Measurements from ENCODE around the gene DES. TPM values are rescaled to one million over a fixed set of nuclear protein-coding genes. Genes with fewer than 3 reads are reported as not detected.
"Not testable (repeated sequence)": the region's sequence is repeated elsewhere in the genome, so short reads cannot be mapped to it uniquely, and the experiment has no call there.

DES gene
- total RNA-seq, 1 donor: not detected

DNA sequence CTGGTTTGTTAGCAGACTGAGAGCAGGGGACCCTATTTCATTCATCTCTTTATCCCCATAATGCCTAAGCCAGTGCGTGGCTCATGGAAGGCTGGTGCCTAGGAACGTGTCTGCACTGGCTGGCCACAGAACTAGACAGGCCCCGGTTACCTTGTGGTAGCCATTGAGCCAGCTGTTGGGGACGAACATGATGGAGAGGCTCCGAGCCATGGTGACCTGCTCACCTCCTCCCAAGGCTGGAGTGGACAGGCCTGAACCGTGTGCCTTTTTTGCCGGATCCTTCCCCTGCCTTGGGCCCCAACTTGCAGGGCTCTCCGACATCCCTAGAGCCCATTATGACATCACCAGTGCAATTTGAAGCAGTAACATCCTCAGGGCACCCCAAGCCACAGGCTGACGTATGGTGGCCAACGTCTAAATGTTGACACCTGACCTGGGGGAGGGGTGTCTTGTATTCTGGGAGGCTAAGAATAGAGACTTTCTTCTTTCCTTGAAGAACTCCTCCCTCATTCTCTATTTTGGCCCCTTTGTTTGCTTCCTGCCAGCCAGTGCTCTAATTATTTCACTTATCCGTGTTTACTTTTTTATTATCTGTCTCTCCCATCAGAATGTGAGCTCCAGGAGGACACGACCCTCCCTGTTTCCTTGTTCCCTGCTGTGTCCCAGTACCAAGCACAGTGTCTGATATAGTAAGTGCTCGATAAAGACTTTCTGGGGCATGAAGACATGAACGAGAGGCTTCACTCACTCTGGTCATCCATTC lies 18.3 kb upstream of the DES start:
- DNase-seq (ENCODE audit: low read depth in 2 of 3, low spot score in 2 of 3): no peak

DNA sequence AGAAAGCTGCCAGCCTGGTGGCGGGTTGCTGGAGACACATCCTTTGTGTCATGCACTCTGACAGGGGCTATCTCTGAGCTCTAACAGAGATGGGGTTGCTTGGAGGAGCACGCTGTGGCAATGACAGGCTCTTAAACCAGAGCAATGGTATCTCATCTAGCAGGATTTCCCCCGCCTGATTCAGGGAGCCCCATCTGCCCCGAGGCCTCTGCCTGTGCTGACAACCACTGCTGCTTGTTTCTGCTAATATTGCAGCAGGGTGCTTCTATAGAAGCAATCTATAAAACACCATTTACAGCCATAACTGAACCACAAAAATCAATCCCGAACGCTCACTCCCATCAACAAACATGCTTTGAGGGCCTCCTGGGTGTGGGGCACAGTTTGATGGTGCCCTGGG lies 17.6 kb upstream of the DES start:
- no peak for DNase-seq (ENCODE audit: low read depth in 2 of 3, low spot score in 2 of 3)

DNA sequence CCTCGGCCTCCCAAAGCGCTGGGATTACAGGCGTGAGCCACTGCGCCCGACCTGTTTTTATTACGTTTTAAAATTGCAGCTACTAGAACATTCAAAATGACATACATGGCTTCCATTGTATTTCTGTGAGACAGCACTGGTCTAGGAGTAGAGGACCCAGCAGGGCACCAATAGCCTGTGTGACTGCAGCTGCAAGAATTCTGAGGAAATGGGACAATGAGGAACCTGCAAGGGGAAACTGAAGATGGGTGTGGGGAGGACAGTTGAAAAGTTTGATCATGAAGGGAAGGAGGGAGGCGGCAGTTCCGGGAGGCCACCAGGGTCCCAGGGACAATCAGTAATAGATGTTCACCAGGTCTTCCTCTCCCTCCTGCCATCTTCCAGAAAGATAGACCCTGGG lies 16.6 kb upstream of the DES start:
- no peak for DNase-seq (ENCODE audit: low read depth in 2 of 3, low spot score in 2 of 3)

DNA sequence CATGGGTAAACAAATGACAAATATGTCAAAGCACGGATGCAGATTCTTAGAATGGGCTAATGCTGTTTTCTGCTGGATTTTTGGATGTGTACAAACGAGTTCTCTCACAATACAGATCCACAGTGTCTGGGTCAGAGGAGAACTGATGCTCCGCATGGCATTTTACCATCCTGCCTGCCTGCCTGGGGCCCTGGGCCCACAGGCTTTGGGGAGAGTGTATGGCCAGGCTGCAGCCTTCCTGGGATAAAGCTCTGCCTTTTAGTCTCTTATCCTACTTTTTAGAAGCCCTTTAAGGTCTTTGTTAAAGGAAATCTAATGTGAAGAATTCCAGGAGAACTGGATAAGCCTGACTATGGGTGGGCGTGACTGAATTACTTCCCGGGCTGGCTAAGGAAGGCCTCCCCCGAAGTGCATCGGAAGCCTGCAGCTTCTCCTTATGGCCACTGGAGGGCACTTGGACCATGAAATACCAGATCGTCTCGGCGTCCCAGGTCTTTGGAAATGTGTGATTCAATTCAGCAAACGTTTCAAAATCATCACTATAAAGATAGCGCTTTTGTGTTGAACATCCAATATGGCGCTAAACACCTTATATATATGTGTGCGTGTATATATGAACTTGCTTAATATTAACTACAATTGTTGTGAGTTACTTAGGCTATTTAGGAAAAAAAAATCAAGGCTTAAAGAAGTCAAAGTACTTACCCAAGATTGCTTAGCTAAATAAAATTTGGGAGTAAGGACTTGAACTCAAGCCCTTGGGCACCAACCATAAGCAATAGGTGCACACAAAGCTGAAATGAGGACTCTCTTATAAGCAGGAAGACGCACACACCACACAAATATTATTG lies 15.3 kb upstream of the DES start:
- DNase-seq (ENCODE audit: low read depth in 2 of 3, low spot score in 2 of 3): peak; percentile 23 to 79 (median 54)

DNA sequence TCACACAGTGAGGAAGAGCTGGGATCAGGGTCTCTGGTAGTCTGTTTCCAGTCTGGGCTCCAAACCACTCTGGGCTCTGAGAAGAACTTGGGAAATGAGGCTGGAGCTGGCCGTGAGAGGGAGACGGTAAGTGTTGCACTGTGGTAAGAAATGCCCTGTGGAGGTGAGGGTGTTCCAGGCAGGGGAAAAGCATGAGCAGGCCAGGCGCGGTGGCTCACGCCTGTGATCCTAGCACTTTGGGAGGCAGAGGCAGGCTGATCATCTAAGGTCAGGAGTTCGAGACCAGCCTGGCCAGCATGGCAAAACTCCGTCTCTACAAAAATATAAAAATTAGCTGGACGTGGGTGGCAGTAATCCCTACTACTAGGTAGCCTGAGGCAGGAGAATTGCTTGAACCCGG lies 14.3 kb upstream of the DES start:
- DNase-seq (ENCODE audit: low read depth in 2 of 3, low spot score in 2 of 3): no peak

DNA sequence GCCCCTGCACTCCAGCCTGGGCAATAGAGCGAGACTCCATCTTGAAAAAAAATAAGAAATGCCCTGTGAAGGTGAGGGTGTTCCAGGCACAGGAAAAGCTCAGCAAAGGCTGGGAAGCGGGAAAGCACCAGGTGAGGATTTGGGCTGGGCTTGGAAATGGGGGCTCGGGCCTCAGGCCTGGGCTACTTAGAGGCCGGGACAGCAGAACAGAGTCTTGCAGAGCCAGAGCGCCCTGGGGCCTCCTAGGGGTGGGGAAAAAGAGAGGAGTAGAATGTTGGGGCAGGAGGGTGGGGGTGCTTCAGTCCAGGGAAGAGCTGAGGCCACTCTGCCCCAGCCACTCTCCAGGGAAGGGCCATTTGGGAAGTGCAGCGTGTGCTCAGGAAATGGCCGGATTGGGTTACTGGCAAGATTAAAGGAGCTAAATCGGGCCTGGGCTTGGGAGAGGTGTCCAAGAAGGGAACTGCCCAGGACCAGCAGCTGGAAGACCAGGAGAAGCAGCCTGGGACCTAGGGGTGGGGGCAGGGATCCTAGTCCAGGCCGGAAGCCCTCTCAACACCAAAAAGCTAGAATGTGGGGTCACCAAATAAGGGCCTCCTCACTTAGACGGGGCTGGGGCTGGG lies 13.8 kb upstream of the DES start:
- DNase-seq (ENCODE audit: low read depth in 2 of 3, low spot score in 2 of 3): no peak

DNA sequence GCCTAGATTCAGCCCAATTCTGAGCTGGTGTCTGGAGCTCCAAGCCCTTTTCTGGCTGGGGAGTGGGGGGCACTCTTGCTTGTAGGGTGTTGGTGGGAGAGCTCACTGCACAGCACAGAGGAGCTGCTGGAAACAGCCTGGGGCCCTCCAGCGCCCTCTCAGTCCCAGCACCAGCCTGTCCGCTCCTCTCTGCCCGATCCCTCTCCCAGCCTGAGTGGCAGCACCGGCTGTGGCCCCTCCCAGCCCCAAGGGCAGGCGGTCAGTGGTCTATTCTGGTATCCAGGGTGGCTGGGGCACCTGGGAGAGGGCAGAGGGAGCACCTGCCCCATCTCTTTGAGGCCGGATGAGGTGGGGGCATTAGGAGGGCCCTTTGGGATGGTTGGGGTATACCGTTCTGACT lies 13.2 kb upstream of the DES start:
- DNase-seq (ENCODE audit: low read depth in 2 of 3, low spot score in 2 of 3): no peak

DNA sequence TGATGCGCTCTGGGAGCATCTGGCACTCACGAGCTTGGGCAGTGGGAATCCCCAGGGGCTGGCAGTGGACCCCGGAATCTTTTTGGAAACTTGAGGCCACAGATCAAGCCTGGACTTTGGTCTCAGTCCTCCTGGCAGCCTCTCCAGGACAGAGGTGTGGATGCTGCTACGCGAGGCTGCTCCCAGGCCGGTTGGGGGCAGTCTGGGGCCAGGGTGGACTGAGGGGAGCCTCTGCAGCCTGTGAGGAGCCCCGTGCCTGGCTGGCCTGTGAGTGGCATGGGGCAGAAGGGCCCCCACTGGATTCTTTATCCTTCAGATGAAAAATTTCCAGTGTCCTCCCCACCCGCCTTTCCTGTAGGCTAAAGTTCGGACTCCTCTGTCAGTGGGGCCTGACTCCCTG lies 12.7 kb upstream of the DES start:
- no peak for DNase-seq (ENCODE audit: low read depth in 2 of 3, low spot score in 2 of 3)

DNA sequence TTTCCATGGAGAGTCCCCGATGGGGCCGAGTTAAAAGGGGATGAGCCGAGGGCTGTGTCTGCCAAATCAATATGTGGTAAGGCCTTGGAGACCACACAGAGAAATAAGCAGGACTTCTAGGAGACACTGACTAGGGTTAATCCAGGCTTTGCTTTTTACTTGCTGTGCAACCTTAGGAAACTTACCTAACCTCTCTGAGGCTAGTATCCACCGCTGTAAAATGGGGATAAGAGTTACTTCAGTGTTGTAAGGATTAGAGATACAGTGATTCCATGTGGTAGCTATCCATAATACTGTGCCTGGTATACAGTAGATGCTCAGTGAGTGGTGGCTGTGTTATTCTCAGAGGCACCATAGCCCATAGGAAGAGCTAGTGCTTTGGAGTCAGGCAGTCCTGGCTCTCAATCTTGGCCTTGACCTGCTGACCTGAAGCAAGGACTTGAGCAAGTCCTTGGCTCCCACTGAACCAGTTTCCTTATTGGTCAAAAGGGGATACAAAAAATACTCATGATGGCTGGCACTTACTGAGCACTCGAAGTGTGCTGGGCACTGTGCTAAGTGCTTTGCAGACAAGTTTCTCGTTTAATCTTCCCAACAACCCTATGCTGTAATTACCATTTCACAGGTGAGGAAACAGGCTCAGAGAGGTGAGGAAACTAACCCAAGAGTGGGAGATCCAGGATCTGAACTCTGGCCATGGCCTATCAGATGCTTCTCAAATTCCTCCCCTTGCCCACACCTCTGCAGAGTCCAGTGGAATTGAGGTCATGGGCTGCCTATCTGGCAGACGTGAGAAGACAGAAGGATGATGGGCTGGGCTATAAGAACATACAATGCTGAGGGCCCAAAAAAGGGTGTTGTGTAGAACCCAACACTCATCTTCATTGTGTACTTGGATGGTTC lies 12.0 kb upstream of the DES start:
- no peak for DNase-seq (ENCODE audit: low read depth in 2 of 3, low spot score in 2 of 3)

DNA sequence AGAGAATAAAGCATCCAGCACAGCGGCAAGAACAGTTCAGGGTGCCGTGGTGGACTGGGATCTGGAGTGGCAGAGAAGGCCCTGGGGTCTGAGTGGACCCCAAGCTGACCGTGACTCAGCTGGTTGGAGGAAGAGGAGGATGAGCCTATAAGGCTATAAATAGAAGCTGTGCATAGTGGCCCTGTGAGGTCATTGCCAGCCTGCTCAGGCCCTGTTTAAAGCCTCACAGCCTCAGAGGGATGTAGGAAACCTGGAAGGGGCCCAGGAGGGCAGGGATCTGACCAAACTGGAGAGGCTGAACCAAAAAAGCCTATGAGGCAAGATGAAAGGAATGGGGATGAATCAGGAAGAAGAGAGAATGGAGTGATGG lies 11.3 kb upstream of the DES start:
- DNase-seq (ENCODE audit: low read depth in 2 of 3, low spot score in 2 of 3): no peak

DNA sequence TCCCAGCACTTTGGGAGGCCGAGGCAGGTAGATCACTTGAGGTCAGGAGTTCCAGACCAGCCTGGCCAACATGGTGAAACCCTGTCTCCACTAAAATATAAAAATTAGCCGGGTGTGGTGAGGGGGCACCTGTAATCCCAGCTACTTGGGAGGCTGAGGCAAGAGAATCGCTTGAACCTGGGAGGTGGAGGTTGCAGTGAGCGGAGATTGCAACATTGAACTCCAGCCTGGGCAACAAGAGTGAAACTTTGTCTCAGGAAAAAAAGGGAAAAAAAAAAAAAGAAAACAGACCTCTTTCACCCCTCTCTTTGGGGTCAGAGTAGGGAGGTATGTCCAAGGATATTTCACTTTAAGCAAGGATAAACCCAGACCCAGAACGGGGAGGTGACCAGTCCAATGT lies 10.8 kb upstream of the DES start:
- not testable (repeated sequence) for DNase-seq (ENCODE audit: low read depth in 2 of 3, low spot score in 2 of 3)

DNA sequence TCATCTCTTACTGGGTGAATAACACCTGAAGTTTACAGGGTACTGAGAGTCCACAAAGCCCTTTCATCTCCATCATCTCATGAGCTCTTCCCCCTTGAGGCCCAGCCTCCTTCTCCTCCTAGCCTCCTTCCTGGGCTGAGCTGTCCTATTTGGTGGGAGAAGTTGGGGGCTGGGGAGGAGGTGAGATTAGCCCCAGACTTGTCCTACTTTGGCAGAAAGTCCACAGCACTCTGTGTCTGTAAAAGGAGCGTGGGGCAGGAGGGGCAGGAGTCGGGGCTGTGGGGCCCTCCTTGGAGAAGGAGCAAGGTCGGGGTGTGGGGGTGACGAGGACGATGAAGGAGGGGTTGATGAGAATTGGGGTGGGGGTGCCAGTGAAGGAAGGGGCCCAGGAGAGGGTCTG lies 10.0 kb upstream of the DES start:
- DNase-seq (ENCODE audit: low read depth in 2 of 3, low spot score in 2 of 3): no peak

DNA sequence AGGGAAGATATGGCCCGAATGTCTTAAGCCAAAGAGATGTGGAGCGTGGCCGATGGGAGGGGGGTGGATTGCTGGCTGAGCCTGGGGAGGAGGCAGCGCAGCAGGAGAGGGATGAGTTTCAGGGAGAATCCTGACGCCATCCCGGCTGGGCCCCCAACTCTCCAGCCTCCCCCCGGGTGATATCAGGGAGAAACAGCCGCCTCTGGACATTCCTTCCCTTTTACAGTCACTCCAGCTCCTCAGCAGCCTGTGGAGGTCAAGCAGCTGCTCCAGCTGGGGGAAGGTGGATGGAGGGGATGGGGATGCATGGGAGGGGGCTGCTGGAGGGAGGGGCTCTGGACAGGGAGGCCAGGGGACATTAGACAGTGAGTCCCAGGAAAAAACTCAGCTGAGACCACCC lies 9.5 kb upstream of the DES start:
- DNase-seq (ENCODE audit: low read depth in 2 of 3, low spot score in 2 of 3): no peak

DNA sequence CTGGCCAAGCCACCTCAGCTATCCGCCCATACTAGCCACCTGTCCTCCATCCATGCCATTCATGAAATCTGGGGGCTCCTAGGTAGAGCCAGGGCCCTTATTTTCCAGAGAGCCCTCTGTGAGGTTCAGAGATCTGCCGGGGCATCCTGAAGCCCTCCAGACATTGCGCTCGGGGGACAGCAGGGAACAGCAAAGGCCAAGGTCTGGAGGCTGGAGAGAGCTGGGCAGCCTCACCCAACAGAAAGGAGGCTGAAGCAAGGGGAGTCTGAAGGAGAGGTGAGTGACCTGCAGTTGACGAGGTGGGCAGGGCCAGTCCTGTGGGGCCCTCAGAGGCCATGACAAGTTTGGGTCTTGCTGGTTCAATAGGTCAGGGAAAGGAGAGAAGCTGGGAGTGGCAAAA lies 8.6 kb upstream of the DES start:
- DNase-seq (ENCODE audit: low read depth in 2 of 3, low spot score in 2 of 3): no peak

DNA sequence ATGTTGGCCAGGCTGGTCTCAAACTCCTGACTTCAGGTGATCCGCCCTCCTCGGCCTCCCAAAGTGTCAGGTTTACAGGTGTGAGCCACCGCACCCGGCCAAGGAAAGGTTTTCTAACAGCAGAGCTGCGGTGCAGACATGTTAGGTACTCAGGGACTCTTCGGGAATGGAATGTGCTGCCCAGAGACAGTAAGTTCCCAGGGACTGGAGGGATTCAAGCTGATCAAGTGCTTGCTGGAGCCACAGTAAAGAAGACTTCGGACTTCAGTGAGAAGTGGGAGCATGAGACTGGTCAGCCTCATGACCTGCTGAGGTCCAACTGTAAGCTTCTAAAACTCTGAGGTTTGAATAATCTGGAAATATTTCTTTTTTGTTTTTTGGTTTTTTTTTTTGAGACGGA lies 7.8 kb upstream of the DES start:
- DNase-seq (ENCODE audit: low read depth in 2 of 3, low spot score in 2 of 3): no peak

DNA sequence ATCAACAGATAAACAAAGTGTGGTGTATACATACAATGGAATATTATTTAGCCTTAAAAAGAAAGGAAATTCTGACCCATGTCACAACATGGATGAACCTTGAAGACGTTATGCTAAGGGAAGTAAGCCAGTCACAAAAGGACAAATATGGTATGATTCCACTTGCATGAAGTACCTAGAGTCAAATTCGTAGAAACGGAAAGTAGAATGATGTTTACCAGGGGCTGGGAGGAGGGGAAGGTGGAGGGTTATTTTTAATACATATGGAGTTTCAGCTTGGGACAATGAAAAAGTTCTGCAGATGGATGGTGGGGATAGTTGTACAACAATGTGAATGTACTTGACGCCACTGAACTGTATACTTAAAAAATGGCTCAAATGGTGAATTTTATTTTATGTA lies 3.3 kb upstream of the DES start:
- DNase-seq (ENCODE audit: low read depth in 2 of 3, low spot score in 2 of 3): no peak

DNA sequence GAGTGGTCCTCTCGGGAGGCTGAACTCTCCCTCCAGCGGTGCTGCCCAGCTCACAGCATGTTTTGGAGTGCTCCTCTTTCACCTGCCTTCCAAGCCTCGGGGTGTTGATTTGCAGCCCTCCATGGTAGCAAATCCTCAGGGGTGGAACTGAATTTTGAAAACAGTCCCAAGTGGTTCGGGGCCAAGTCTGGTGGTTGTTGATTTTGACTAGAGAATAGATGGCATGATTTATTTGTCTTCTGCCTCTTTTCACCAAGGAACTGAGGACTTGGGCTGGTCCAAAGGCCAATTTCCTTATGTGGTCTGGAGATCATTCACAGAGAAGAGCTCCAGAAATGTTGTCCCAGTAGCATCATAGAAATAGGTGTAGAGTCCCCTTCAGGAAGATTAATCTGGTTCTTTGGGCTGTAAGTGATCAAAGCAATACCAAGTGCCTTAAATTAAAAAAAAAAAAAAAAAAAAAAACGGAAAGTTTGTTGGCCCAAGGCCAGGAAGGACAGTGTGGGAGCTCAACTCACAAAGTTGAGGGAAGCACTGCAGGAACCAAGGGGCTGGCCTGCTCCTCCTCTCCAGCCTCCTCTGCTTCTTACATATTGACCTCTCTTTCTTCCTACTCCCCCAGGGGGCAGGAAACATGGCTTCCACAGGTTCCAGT lies 2.5 kb upstream of the DES start:
- no peak for DNase-seq (ENCODE audit: low read depth in 2 of 3, low spot score in 2 of 3)

DNA sequence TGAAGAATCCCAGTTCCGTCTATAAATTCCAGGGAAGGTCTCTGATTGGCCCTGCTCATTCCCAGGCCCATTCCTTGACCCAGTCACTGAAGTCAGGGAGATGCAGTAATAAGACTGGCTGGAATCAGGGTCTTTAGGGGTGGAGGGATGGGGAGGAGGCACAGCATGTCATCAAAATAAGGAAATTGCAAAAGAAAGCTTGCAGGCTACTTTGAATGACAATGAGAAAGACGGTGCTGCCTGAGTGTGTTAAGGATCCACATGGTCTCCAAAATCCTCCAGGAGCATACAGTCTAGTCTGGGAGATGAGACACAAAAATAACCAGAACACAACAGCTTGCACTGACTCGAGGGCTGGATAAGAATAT lies 2.0 kb upstream of the DES start:
- no peak for DNase-seq (ENCODE audit: low read depth in 2 of 3, low spot score in 2 of 3)

DNA sequence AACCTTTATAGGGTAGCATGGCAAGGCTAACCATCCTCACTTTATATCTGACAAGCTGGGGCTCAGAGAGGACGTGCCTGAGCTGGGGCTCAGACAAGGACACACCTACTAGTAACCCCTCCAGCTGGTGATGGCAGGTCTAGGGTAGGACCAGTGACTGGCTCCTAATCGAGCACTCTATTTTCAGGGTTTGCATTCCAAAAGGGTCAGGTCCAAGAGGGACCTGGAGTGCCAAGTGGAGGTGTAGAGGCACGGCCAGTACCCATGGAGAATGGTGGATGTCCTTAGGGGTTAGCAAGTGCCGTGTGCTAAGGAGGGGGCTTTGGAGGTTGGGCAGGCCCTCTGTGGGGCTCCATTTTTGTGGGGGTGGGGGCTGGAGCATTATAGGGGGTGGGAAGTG lies 1.2 kb upstream of the DES start:
- no peak for DNase-seq (ENCODE audit: low read depth in 2 of 3, low spot score in 2 of 3)

DNA sequence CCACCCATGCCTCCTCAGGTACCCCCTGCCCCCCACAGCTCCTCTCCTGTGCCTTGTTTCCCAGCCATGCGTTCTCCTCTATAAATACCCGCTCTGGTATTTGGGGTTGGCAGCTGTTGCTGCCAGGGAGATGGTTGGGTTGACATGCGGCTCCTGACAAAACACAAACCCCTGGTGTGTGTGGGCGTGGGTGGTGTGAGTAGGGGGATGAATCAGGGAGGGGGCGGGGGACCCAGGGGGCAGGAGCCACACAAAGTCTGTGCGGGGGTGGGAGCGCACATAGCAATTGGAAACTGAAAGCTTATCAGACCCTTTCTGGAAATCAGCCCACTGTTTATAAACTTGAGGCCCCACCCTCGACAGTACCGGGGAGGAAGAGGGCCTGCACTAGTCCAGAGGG lies 803 bp upstream of the DES start:
- DNase-seq (ENCODE audit: low read depth in 2 of 3, low spot score in 2 of 3): no peak

DNA sequence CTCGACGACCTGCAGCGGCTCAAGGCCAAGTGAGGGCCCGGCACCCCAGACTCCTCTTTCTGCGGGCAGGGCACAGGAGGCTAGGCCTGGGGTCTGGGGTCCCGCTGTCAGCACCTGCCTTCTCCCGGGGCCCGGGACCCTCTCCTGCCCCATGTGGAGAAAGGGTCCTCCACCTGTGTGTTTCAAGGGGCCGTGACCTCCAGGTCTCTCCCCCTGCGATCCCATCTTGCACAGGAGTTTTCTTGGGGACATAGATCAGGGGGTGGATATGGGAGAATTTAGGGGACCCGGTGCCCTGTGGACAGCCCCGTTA lies 791 bp downstream of the DES start:
- DNase-seq (ENCODE audit: low read depth in 2 of 3, low spot score in 2 of 3): no peak
